T-helper 2 cell treated with Interferon-gamma antibody and Interleukin-4, amounts not matched to agents 5 μg/mL and 100 μg/mL, for 36 hours (primary cell): ENCODE measurements around the gene TCF19.
"Not testable (repeated sequence)": the region's sequence is repeated elsewhere in the genome, so short reads cannot be mapped to it uniquely, and the experiment has no call there.

Experiments
- DNase-seq: peaks from one replicate; pipeline ENCODE4 v3.0.0; 2021; ENCODE audit warnings: low spot score
- H3K27ac Mint-ChIP-seq: one replicate; pipeline ENCODE4 v1.8.0; 2021; ENCODE audit warnings: mild to moderate bottlenecking, mixed read lengths
- H3K27me3 Mint-ChIP-seq: one replicate; pipeline ENCODE4 v1.8.0; 2021; ENCODE audit warnings: low read depth, mixed read lengths
- H3K36me3 Mint-ChIP-seq: one replicate; pipeline ENCODE4 v1.8.0; 2021; ENCODE audit warnings: low read depth, mixed read lengths
- H3K4me1 Mint-ChIP-seq: one replicate; pipeline ENCODE4 v1.8.0; 2021; ENCODE audit warnings: low read depth, mixed read lengths
- H3K4me3 Mint-ChIP-seq: one replicate; pipeline ENCODE4 v1.8.0; 2022; ENCODE audit warnings: mild to moderate bottlenecking, moderate library complexity, mixed read lengths
- H3K9me3 Mint-ChIP-seq: one replicate; pipeline ENCODE4 v1.8.0; 2021; ENCODE audit warnings: mixed read lengths

Gene TCF19

GRCh38 chr6:31162463-31163165 is 4.2 kb downstream of the TCF19 start:
- no peak for DNase-seq
- H3K4me1 Mint-ChIP-seq = peaks cover 18% of the 10 kb centered on the region
- H3K4me3 Mint-ChIP-seq = no peak overlapping the region
- H3K36me3 Mint-ChIP-seq = peaks cover 43% of the 10 kb centered on the region
- H3K27ac Mint-ChIP-seq = no peak overlapping the region
- no peaks in the 10 kb centered on the region for H3K9me3 Mint-ChIP-seq
- H3K27me3 Mint-ChIP-seq = no peaks in the 10 kb centered on the region

GRCh38 chr6:31163922-31164321 is 5.5 kb downstream of the TCF19 start:
- no peaks in the 10 kb centered on the region for H3K27me3 Mint-ChIP-seq
- peaks cover 16% of the 10 kb centered on the region for H3K4me1 Mint-ChIP-seq
- peaks cover 42% of the 10 kb centered on the region for H3K36me3 Mint-ChIP-seq
- no peaks in the 10 kb centered on the region for H3K9me3 Mint-ChIP-seq
- H3K27ac Mint-ChIP-seq = no peak overlapping the region
- no peak overlapping the region for H3K4me3 Mint-ChIP-seq
- DNase-seq = no peak

- H3K36me3 Mint-ChIP-seq = peaks cover 38% of the 10 kb centered on the region
- peaks cover 16% of the 10 kb centered on the region for H3K4me1 Mint-ChIP-seq
- not testable (repeated sequence) for H3K27me3 Mint-ChIP-seq, DNase-seq, H3K9me3 Mint-ChIP-seq, H3K4me3 Mint-ChIP-seq, H3K27ac Mint-ChIP-seq
Observed at GRCh38 chr6:31164475-31165063, 6.2 kb downstream of the TCF19 start.

DNA sequence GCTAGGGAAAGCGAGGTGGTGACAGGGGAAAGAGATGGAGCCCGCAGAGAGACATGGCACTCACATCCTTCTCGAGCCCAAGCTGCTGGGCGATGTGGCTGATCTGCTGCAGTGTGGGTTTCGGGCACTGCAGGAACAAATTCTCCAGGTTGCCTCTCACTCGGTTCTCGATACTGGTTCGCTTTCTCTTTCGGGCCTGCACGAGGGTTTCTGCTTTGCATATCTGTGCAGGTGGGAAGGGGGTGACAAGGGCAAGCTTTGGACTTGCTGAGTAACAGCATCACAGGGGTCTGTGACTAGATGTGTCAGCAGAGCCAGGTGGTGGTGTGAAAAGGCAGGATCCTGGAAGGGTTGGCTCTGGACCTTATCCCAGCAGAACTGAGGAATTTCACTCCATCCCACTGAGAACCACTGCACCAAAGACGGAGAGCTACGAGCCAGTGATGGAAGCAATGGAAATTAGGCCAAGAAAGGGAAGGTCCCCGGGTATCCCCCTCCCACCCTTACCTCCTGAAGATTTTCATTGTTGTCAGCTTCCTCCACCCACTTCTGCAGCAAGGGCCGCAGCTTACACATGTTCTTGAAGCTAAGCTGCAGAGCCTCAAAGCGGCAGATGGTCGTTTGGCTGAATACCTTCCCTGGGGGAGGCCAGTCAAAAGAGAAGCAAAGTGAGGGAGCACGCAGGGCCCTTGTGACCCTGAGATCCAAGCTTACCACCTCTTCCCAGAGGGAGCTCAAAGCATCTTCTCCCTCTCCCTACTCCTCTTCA is 6.9 kb downstream of the TCF19 start:
- H3K9me3 Mint-ChIP-seq, DNase-seq, H3K27ac Mint-ChIP-seq, H3K4me3 Mint-ChIP-seq, H3K27me3 Mint-ChIP-seq: not testable (repeated sequence)
- Mint-ChIP-seq H3K4me1 (peaks cover 10% of the 10 kb centered on the region), H3K36me3 (peaks cover 32% of the 10 kb centered on the region)

- no peaks in the 10 kb centered on the region for H3K27me3 Mint-ChIP-seq
- no peak overlapping the region for H3K4me3 Mint-ChIP-seq
- no peak overlapping the region for H3K27ac Mint-ChIP-seq
- H3K4me1 Mint-ChIP-seq = peaks cover 7% of the 10 kb centered on the region
- no peaks in the 10 kb centered on the region for H3K9me3 Mint-ChIP-seq
- DNase-seq = no peak
- peaks cover 26% of the 10 kb centered on the region for H3K36me3 Mint-ChIP-seq
Observed at GRCh38 chr6:31165986-31166385, 7.6 kb downstream of the TCF19 start.

DNA sequence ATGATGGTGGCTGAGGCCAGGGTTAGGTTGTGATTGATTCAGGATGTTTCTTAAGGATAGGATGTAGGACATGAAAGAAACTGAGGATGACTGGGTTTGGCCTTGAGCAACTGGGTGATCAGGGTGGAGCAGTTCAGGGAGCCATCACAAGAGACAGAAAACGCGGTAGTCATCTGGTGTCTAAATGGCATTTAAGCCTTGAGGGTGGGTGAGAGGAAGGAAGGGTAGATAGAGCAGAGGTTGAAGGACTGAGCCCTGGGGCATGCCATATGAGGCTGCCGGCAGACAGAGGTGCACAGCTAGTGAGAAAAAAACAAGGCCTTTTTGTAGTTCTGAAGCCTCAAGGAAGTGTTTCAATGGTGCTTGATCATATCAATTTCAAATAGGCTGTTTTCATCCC is 10.2 kb downstream of the TCF19 start:
- Mint-ChIP-seq H3K27ac (no peak overlapping the region), H3K4me1 (no peaks in the 10 kb centered on the region), H3K36me3 (peaks cover 6% of the 10 kb centered on the region), H3K4me3 (no peak overlapping the region), H3K9me3 (no peaks in the 10 kb centered on the region), H3K27me3 (no peaks in the 10 kb centered on the region)
- DNase-seq = no peak

DNA sequence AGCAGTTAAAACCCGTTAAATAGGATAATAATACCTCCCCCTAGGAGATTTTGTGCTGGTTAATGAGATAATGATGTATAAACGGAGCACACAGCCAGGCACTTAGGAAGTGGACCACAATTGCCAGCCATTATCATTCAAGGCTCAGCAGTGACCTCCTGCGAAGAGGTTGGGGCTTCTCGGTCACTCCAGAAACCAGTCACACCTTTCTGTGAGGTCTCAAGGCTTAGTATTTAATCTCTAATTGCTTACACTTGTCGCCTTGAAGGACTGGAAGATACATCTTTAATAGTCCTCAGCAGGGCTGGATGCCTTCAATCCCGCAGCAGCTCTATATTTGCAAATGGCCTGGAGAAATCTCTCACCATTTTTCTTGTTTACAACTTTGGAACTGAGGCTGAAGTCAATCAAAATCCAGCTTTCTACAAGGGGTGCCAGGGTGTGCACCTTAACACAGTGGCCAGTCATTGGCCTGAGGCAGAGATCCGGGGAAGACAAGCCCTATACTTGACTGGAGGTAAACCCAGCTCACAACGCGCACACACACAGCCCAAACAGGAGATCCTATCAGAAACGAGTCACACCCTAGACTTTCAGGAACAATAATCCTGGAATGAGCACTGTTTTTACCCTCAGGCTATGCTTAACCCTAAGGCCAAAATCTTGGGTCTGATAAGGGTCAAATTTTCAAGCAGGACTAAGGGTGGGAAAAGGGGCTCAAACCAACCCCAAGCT is 10.9 kb downstream of the TCF19 start:
- H3K36me3 Mint-ChIP-seq = peaks cover 5% of the 10 kb centered on the region
- DNase-seq = no peak
- H3K4me3 Mint-ChIP-seq = no peak overlapping the region
- no peaks in the 10 kb centered on the region for H3K4me1 Mint-ChIP-seq
- no peaks in the 10 kb centered on the region for H3K9me3 Mint-ChIP-seq
- no peaks in the 10 kb centered on the region for H3K27me3 Mint-ChIP-seq
- H3K27ac Mint-ChIP-seq = no peak overlapping the region

GRCh38 chr6:31169858-31170599 is 11.6 kb downstream of the TCF19 start:
- H3K4me3 Mint-ChIP-seq, H3K4me1 Mint-ChIP-seq, H3K27me3 Mint-ChIP-seq, H3K9me3 Mint-ChIP-seq, H3K27ac Mint-ChIP-seq, H3K36me3 Mint-ChIP-seq, DNase-seq: not testable (repeated sequence)

DNA sequence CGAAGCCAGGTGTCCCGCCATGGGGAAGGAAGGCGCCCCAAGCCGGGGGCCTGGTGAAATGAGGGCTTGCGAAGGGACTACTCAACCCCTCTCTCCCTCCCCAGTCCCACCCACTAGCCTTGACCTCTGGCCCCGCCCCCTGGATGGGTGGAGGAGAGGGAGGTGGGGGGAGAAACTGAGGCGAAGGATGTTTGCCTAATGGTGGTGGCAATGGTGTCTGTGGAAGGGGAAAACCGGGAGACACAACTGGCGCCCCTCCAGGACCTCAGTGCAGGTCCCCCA is 12.2 kb downstream of the TCF19 start, which contains the start of gene POU5F1:
Gene POU5F1, minus strand, starts transcription at position 83 of the 282 bp plus-strand sequence. Its CDS starts 62 bp downstream, at position 21.
- Mint-ChIP-seq H3K4me1 (no peaks in the 10 kb centered on the region), H3K27ac (no peak within 1 kb of the TSS), H3K36me3 (peaks cover 3% of the 10 kb centered on the region), H3K4me3 (no peak within 1 kb of the TSS), H3K27me3 (no peaks in the 10 kb centered on the region), H3K9me3 (no peaks in the 10 kb centered on the region)
- no peak for DNase-seq

- Mint-ChIP-seq H3K27ac (no peak overlapping the region), H3K36me3 (peaks cover 2% of the 10 kb centered on the region), H3K4me3 (no peak overlapping the region), H3K27me3 (no peaks in the 10 kb centered on the region), H3K9me3 (no peaks in the 10 kb centered on the region), H3K4me1 (peaks cover 3% of the 10 kb centered on the region)
- DNase-seq = no peak
Observed at GRCh38 chr6:31170987-31171671, 12.7 kb downstream of the TCF19 start.

DNA sequence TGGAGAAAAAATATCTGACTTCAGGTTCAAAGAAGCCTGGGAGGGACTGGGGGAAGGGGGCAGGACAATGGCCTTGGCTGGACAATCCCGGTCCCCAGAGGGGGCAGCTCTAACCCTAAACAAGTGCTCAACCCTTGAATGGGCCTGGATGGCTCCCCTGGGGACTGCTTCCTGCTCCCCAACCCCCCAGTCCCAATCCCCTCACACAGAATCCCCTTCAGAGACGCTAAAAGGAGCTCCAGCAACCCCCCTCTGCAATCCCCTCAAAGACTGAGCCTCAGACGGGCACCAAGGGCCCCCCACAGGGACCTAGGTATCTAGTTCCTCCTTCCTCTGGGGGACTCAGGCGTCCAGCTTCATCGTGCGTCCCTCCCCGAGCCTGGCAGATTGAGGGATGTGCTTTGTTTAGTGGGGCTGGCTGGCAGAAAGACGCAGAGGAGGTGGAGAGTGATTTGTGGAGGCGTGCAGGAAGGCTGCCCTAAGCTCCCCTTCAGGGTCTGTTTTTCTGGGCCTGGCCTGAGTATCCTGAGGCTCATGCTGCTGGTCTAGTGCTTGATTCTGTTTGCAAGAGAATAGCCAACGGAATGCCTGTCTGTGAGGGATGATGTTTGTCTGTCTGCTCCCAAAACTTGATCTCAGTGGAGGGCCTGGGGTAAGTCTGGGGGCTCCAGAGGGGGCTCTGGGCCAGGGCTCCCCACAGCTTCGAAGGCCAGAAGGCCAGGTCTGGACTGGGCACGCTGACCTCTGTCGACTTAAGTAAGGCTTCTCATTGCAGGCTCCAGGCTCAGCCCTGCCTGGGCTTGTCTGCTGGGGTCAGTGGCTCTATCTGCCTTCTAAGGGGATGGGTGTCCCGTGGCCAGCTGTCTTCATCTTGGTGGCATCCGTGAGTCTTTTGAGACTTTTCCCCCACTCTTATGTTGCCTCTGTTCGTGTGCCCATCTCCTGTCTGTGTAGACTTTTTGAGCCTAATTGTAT is 13.8 kb downstream of the TCF19 start:
- Mint-ChIP-seq H3K9me3 (no peaks in the 10 kb centered on the region), H3K36me3 (peaks cover 2% of the 10 kb centered on the region), H3K27ac (no peak overlapping the region), H3K27me3 (no peaks in the 10 kb centered on the region), H3K4me3 (no peak overlapping the region), H3K4me1 (peaks cover 3% of the 10 kb centered on the region)
- no peak for DNase-seq

DNA sequence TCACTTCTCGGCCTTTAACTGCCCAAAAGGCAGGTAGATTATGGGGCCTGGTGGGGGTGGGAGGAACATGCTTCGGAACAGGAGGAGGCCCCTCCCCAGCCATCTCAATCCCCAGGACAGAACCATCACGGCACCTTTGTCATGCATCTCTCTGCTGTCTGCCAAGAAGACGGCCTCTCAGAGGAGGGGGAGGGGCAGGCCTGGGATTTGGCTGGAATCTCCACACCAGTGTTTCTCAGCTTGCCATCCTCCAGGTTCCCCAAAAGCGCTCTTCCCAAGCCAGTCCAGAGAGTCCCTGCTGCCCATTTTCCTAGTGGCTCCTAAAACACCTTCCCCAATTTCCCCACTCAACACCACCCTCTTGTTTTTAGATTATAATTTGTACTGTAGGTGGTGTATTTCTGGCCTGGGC is 14.6 kb downstream of the TCF19 start:
- H3K27me3 Mint-ChIP-seq = no peaks in the 10 kb centered on the region
- no peak for DNase-seq
- no peaks in the 10 kb centered on the region for H3K9me3 Mint-ChIP-seq
- H3K4me1 Mint-ChIP-seq = peaks cover 3% of the 10 kb centered on the region
- no peak overlapping the region for H3K27ac Mint-ChIP-seq
- no peak overlapping the region for H3K4me3 Mint-ChIP-seq
- H3K36me3 Mint-ChIP-seq = no peaks in the 10 kb centered on the region
